ENCODE measurements around the gene PRKCB. TPM values are rescaled to one million over a fixed set of nuclear protein-coding genes. Genes with fewer than 3 reads are reported as not detected.

PRKCB gene
- total RNA-seq, 4 donors from 2014 or later, result 7.4 to 21.6 (median 12.9) TPM

- TF ChIP-seq CTCF (IDR thresholded peaks at IDR 0.05), result no peak
- TF ChIP-seq POLR2A (IDR thresholded peaks at IDR 0.05), result no peak
- no peak overlapping the region for H3K4me3 ChIP-seq (ENCODE audit: low read depth, poor library complexity, severe bottlenecking)
- no peak for DNase-seq (ENCODE audit: low spot score in 2 of 2)
- intact Hi-C loops (cut with DNase I; ENCODE audit: low total_unique reads), result no loop called here
- 13 to 26% methylated on average over 1 of the region's 1 CpG for WGBS, 2 donors
Observed at GRCh38 chr16:23868136-23868535, 32.4 kb downstream of the PRKCB start.

- no peak for DNase-seq (ENCODE audit: low spot score in 2 of 2)
- WGBS, 2 donors, result 51 to 72% methylated on average over 5 of the region's 5 CpGs
- no peak overlapping the region for H3K4me3 ChIP-seq (ENCODE audit: low read depth, poor library complexity, severe bottlenecking)
- intact Hi-C loops (cut with DNase I; ENCODE audit: low total_unique reads), result no loop called here
- TF ChIP-seq CTCF (IDR thresholded peaks at IDR 0.05) (no peak), POLR2A (IDR thresholded peaks at IDR 0.05) (no peak)
Observed at GRCh38 chr16:23869052-23869451, 33.3 kb downstream of the PRKCB start.

- intact Hi-C loops (cut with DNase I; ENCODE audit: low total_unique reads), result no loop called here
- DNase-seq (ENCODE audit: low spot score in 2 of 2), result no peak
- WGBS, 2 donors, result 45 to 47% methylated on average over 3 of the region's 3 CpGs
- TF ChIP-seq CTCF (IDR thresholded peaks at IDR 0.05) (no peak), POLR2A (IDR thresholded peaks at IDR 0.05) (no peak)
- H3K4me3 ChIP-seq (ENCODE audit: low read depth, poor library complexity, severe bottlenecking), result no peak overlapping the region
Observed at GRCh38 chr16:23871924-23872323, 36.1 kb downstream of the PRKCB start.

GRCh38 chr16:23874613-23875294, 39.0 kb downstream of the PRKCB start:
- H3K4me3 ChIP-seq (ENCODE audit: low read depth, poor library complexity, severe bottlenecking), result no peak overlapping the region
- no peak for DNase-seq (ENCODE audit: low spot score in 2 of 2)
- intact Hi-C loops (cut with DNase I; ENCODE audit: low total_unique reads), result no loop called here
- WGBS, 2 donors, result 80 to 88% methylated on average over 5 of the region's 5 CpGs
- TF ChIP-seq POLR2A (IDR thresholded peaks at IDR 0.05), result no peak
- no peak for TF ChIP-seq CTCF (IDR thresholded peaks at IDR 0.05)

- intact Hi-C loops (cut with DNase I; ENCODE audit: low total_unique reads), result no loop called here
- WGBS, 2 donors, result 66 to 67% methylated on average over 6 of the region's 6 CpGs
- DNase-seq (ENCODE audit: low spot score in 2 of 2), result no peak
- no peak overlapping the region for H3K4me3 ChIP-seq (ENCODE audit: low read depth, poor library complexity, severe bottlenecking)
- TF ChIP-seq CTCF (IDR thresholded peaks at IDR 0.05) (no peak), POLR2A (IDR thresholded peaks at IDR 0.05) (no peak)
Observed at GRCh38 chr16:23876256-23876896, 40.6 kb downstream of the PRKCB start.
